Measurements from ENCODE around the gene SCARB1. TPM values are rescaled to one million over a fixed set of nuclear protein-coding genes. Genes with fewer than 3 reads are reported as not detected.

The SCARB1 gene
- total RNA-seq, 1 experiment from 2014 or later = 31.3 TPM

DNA sequence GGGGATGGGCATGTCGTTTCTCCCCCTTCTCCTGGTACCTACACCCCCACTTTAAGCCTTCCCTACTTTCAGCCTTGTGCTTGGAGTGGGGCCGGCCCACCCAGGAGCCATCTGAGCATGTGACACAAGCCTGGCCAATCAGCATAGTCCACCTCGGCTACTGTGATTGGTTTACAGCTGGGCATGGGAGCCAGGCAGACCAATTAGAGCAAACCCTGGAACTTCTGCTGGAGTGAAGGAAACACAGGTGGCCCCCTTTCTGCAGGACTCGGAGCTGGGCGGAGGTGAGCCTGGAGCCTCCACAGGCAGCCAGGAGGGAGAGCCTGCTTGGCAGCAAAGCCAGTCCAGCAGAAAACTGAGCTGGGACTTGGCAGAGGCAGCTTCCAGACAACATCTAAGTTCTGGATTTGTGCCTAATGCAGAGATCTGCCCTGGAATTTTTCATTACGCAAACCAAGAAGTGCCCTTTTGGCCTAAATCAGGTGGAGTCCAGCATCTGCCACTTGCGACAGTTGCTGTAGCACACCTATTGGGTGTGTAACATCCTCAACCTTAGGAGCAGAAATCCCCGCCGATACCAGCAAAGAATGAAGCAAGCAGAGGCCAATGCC lies 59.5 kb downstream of the SCARB1 start:
- H2AK5ac ChIP-seq (ENCODE audit: insufficient read length, low read length) = no peak overlapping the region
- Mint-ChIP-seq H3K4me1 (peaks cover 5 to 11% of the 10 kb centered on the region in 2 experiments), H3K36me3 (ENCODE audit: insufficient read depth in 1 of 3, low read depth in 3 of 3) (peaks cover 14 to 39% (median 18%) of the 10 kb centered on the region in 3 experiments; a peak in 5 of 7 replicates), H3K27ac (peak overlapping the region in 1 of 3 experiments; percentile 70; a peak in 3 of 7 replicates), H3K4me3 (no peak overlapping the region), H3K27me3 (ENCODE audit: low read depth) (no peaks in the 10 kb centered on the region), H3K9me3 (no peaks in the 10 kb centered on the region)
- H4K20me1 ChIP-seq (ENCODE audit: control insufficient read depth, insufficient read depth, insufficient read length) = no peaks in the 10 kb centered on the region
- H2BK20ac ChIP-seq (ENCODE audit: low read depth, low read length, poor library complexity, severe bottlenecking) = no peak overlapping the region
- no peak overlapping the region for H3K4me2 ChIP-seq (ENCODE audit: insufficient read depth, insufficient read length, low read length)
- H4K5ac ChIP-seq (ENCODE audit: insufficient read length, low read depth, low read length) = no peak overlapping the region
- WGBS (ENCODE audit: extremely low coverage, insufficient read length, low lambda C conversion rate) = no CpG with 5 or more reads among the region's 9 CpGs
- H2BK12ac ChIP-seq (ENCODE audit: insufficient read length, low read depth, low read length) = no peak overlapping the region
- H3K79me1 ChIP-seq (ENCODE audit: insufficient read depth, low read depth, low read length, poor library complexity, severe bottlenecking) = no peaks in the 10 kb centered on the region
- H3K79me2 ChIP-seq (ENCODE audit: insufficient read depth, low read length) = no peaks in the 10 kb centered on the region
- no peak overlapping the region for H3K4ac ChIP-seq (ENCODE audit: low read depth, low read length)
- H3K14ac ChIP-seq (ENCODE audit: insufficient read depth, low read length) = no peak overlapping the region
- H3K27ac ChIP-seq (ENCODE audit: insufficient read length, low read depth, low read length) = no peak overlapping the region
- no peaks in the 10 kb centered on the region for H3K9me3 ChIP-seq (ENCODE audit: control insufficient read depth, low read depth, low read length)
- H4K91ac ChIP-seq (ENCODE audit: insufficient read length, low read depth, low read length) = no peak overlapping the region
- H4K8ac ChIP-seq (replicated peaks; ENCODE audit: insufficient read length, low read depth, low read length) = no peak overlapping the region
- no peak overlapping the region for H2AFZ ChIP-seq (ENCODE audit: low read length)
- no peak overlapping the region for H2BK120ac ChIP-seq (ENCODE audit: low read depth, low read length, poor library complexity, severe bottlenecking)
- peak; percentile 72 for DNase-seq
- H3K56ac ChIP-seq (ENCODE audit: insufficient read length, low read depth, low read length) = no peak overlapping the region
- no peaks in the 10 kb centered on the region for H3K4me1 ChIP-seq (ENCODE audit: insufficient read depth, low read length)
- H2BK15ac ChIP-seq (ENCODE audit: low read depth, low read length) = no peak overlapping the region
- no peak overlapping the region for H3K18ac ChIP-seq (ENCODE audit: insufficient read length, low read depth, low read length)
- H3K27me3 ChIP-seq (ENCODE audit: insufficient read depth, low read length) = no peaks in the 10 kb centered on the region
- H3K23me2 ChIP-seq (ENCODE audit: insufficient read length, low read depth, low read length, poor library complexity, severe bottlenecking) = no peaks in the 10 kb centered on the region
- H3T11ph ChIP-seq (ENCODE audit: low read length) = no peak overlapping the region
- H3K9ac ChIP-seq (ENCODE audit: extremely low read depth, insufficient read length, low read length) = no peak overlapping the region
- TF ChIP-seq CTCF (conservative IDR thresholded peaks at IDR 0.05) = no peak
- no peak overlapping the region for H3K23ac ChIP-seq (ENCODE audit: insufficient read length, low read depth, low read length)
- H2BK5ac ChIP-seq (ENCODE audit: insufficient read length, low read length) = no peak overlapping the region
